Suprapubic skin (tissue), 4 donors: Measurements from ENCODE around the gene TFIP11. TPM values are rescaled to one million over a fixed set of nuclear protein-coding genes. Genes with fewer than 3 reads are reported as not detected.

Experiments used
- DNase-seq, 2 donors: peaks; one replicate each; pipeline ENCODE4 v3.0.0-alpha.2; 2019; ENCODE audit warnings: low spot score in 2 of 2
- H3K27ac ChIP-seq: fragments of 200-600 bp; sonication (generic); one replicate; pipeline ENCODE4 v1.5.1; 2019
- H3K27me3 ChIP-seq: fragments of 200-600 bp; sonication (generic); one replicate; pipeline ENCODE4 v1.5.1; 2019
- H3K36me3 ChIP-seq: fragments of 200-600 bp; sonication (generic); one replicate; pipeline ENCODE4 v1.5.1; 2019
- H3K4me1 ChIP-seq: fragments of 200-600 bp; sonication (generic); one replicate; pipeline ENCODE4 v1.5.1; 2019
- H3K4me3 ChIP-seq: fragments of 200-600 bp; sonication (generic); one replicate; pipeline ENCODE4 v1.5.1; 2019; ENCODE audit warnings: mild to moderate bottlenecking
- H3K9me3 ChIP-seq: fragments of 200-600 bp; sonication (generic); one replicate; pipeline ENCODE4 v1.5.1; 2019
- EP300 ChIP-seq: sonication (generic); formaldehyde crosslinking; IDR thresholded peaks from one replicate; pipeline ENCODE4 v1.6.1; 2017; ENCODE audit warnings: antibody characterized with exemption
- POLR2A ChIP-seq, 2 donors: fragments of 450-650 bp; IDR thresholded peaks; one replicate each; pipeline ENCODE4 v1.6.1; 2017; ENCODE audit warnings: antibody characterized with exemption in 2 of 2, mild to moderate bottlenecking in 2 of 2, moderate library complexity in 2 of 2
- POLR2AphosphoS5 ChIP-seq, 3 donors: sonication (generic); formaldehyde crosslinking; IDR thresholded peaks; one replicate each; pipeline ENCODE4 v1.6.1; 2017; ENCODE audit warnings: antibody characterized with exemption in 3 of 3
- WGBS: methylation state at CpG from one replicate; pipeline ENCODE4 v1.1.5; 2018; 5-methylcytosine and 5-hydroxymethylcytosine counted together
- total RNA-seq, 4 donors: library from RNA; depleted of rRNA; stranded (reverse); fragments of >200 nt; gene quantifications; one replicate each; pipeline ENCODE4 v1.1.0, GENCODE V29; 2016
- TF ChIP-seq, protein P1 (sequence below), 2 donors: fragments of 200-600 bp in 1 of 2; fragments of 450-650 bp in 1 of 2; sonication (generic) in 1 of 2; IDR thresholded peaks; one replicate each; pipeline ENCODE4 v1.5.1; 2016 to 2019; ENCODE audit warnings: antibody characterized with exemption in 2 of 2, mild to moderate bottlenecking in 1 of 2, moderate library complexity in 1 of 2

TFIP11 gene
- total RNA-seq, 4 donors from 2014 or later: 35.3 to 46.3 (median 37.5) TPM

DNA sequence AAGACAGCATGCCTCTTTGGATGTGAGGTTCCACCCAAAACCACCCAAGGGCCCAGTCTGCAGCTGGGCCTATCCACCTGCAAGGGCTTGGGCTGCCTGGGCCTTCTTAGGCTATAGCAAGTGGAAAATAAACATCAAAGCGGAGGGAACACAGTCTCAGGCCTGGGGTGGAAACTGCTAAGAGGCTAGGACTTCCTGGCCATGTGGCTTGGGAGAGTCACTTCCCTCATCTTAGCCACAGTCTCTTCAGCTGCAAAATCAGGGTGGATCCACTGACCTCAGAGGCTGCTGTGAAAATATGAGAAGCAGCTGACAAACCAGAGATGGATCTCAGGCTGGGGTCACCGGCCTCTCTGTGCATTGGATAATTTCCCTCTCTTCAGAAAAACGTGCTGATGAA, 30.6 kb upstream of the TFIP11 start:
- Histone ChIP-seq H3K4me1 (peaks cover 16% of the 10 kb centered on the region), H3K27me3 (no peaks in the 10 kb centered on the region), H3K4me3 (no peak overlapping the region), H3K36me3 (peaks cover 47% of the 10 kb centered on the region), H3K9me3 (no peaks in the 10 kb centered on the region), H3K27ac (no peak overlapping the region)
- 47% methylated on average over 2 of the region's 3 CpGs for WGBS
- DNase-seq: no peak
- TF ChIP-seq POLR2AphosphoS5 (IDR thresholded peaks at IDR 0.05): no peak
- no peak for TF ChIP-seq POLR2A (IDR thresholded peaks at IDR 0.05)
- TF ChIP-seq EP300: no peak

DNA sequence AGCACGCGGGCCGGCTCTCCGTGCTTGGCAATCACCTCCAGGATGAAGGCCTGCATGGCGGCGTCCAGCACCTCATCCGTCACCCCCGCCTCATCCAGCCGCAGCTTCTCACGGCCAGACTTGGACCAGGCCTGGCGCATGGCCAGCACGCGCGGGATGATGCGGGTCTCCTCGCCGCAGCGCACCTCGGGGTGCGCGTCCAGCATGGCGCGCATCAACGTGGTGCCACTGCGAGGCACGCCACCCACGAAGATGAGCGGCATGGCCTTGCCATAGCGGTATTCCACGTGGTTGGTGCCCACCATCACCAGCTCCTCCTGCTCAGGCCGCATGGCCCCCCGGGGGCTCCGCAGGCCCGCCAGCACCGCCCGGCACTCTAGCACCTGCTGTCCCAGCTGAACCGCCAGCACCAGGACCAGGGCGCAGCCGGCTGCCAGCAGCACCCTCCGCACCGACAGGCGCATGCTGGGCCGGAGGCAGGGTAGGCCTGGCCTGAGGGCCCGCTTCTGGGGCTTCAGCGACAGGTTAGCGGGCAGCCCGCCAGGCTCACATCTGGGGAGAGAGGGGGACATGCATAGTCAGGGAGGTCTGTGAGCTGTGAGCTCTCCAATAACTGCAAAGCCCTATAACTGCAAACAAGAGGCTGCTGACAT, 29.0 kb upstream of the TFIP11 start:
- Histone ChIP-seq H3K27me3 (no peaks in the 10 kb centered on the region), H3K4me1 (peaks cover 6% of the 10 kb centered on the region), H3K4me3 (no peak overlapping the region), H3K27ac (no peak overlapping the region), H3K36me3 (peaks cover 49% of the 10 kb centered on the region), H3K9me3 (no peaks in the 10 kb centered on the region)
- WGBS: 70% methylated on average over 2 of the region's 47 CpGs
- TF ChIP-seq, protein P1, sequence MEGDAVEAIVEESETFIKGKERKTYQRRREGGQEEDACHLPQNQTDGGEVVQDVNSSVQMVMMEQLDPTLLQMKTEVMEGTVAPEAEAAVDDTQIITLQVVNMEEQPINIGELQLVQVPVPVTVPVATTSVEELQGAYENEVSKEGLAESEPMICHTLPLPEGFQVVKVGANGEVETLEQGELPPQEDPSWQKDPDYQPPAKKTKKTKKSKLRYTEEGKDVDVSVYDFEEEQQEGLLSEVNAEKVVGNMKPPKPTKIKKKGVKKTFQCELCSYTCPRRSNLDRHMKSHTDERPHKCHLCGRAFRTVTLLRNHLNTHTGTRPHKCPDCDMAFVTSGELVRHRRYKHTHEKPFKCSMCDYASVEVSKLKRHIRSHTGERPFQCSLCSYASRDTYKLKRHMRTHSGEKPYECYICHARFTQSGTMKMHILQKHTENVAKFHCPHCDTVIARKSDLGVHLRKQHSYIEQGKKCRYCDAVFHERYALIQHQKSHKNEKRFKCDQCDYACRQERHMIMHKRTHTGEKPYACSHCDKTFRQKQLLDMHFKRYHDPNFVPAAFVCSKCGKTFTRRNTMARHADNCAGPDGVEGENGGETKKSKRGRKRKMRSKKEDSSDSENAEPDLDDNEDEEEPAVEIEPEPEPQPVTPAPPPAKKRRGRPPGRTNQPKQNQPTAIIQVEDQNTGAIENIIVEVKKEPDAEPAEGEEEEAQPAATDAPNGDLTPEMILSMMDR (IDR thresholded peaks at IDR 0.05): no peak
- TF ChIP-seq POLR2A (IDR thresholded peaks at IDR 0.05) (no peak), POLR2AphosphoS5 (IDR thresholded peaks at IDR 0.05) (no peak), EP300 (no peak)
- DNase-seq: no peak

DNA sequence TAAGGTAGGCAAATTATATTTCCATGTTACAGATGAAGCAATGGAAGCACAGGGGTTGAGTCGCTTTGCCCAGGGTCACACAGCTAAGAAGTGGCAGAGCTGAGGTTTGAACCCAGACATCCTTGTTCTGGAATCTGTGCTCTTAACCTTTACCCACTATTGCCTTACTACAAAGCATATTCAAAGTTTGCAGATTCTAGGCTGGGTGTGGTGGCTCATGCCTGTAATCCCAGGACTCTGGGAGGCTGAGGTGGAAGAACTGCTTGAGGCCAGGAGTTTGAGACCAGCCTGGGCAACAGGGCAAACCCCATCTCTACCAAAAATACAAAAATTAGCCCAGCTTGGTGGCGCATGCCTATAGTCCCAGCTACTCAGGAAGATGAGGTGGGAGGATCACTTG, 27.8 kb upstream of the TFIP11 start:
- TF ChIP-seq EP300 (no peak), POLR2A (IDR thresholded peaks at IDR 0.05) (no peak), POLR2AphosphoS5 (IDR thresholded peaks at IDR 0.05) (no peak)
- TF ChIP-seq, protein P1 (IDR thresholded peaks at IDR 0.05): no peak

DNA sequence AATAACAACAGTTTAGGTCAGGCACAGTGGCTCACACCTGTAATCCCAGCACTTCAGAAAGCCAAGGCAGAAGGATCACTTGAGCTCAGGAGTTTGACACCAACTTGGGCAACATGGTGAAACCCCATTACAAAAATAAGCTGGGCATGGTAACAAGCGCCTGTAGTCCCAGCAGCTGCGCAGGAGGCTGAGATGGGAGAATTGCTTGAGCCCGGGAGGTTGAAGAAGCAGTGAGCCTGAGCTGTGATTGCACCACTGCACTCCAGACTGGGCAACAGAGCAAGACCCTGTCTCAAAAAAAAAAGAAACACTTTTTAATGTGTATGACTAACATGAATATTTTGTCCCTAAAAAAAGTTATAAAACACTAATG, 24.5 kb upstream of the TFIP11 start:
- Histone ChIP-seq H3K27ac (no peak overlapping the region), H3K9me3 (no peaks in the 10 kb centered on the region), H3K27me3 (no peaks in the 10 kb centered on the region), H3K4me3 (no peak overlapping the region), H3K36me3 (peaks cover 49% of the 10 kb centered on the region), H3K4me1 (peaks cover 15% of the 10 kb centered on the region)
- TF ChIP-seq POLR2A (IDR thresholded peaks at IDR 0.05) (no peak), EP300 (no peak), POLR2AphosphoS5 (IDR thresholded peaks at IDR 0.05) (no peak)
- TF ChIP-seq, protein P1 (IDR thresholded peaks at IDR 0.05): no peak
- no peak for DNase-seq
- WGBS: 100% methylated on average over 3 of the region's 3 CpGs

More for the DNA sequence above, 27.8 kb upstream of the TFIP11 start:
- H3K4me3 ChIP-seq: no peak overlapping the region
- DNase-seq: no peak
- peaks cover 54% of the 10 kb centered on the region for H3K36me3 ChIP-seq
- 94% methylated on average over 2 of the region's 2 CpGs for WGBS
- no peaks in the 10 kb centered on the region for H3K9me3 ChIP-seq
- H3K4me1 ChIP-seq: peaks cover 6% of the 10 kb centered on the region
- no peaks in the 10 kb centered on the region for H3K27me3 ChIP-seq
- no peak overlapping the region for H3K27ac ChIP-seq

DNA sequence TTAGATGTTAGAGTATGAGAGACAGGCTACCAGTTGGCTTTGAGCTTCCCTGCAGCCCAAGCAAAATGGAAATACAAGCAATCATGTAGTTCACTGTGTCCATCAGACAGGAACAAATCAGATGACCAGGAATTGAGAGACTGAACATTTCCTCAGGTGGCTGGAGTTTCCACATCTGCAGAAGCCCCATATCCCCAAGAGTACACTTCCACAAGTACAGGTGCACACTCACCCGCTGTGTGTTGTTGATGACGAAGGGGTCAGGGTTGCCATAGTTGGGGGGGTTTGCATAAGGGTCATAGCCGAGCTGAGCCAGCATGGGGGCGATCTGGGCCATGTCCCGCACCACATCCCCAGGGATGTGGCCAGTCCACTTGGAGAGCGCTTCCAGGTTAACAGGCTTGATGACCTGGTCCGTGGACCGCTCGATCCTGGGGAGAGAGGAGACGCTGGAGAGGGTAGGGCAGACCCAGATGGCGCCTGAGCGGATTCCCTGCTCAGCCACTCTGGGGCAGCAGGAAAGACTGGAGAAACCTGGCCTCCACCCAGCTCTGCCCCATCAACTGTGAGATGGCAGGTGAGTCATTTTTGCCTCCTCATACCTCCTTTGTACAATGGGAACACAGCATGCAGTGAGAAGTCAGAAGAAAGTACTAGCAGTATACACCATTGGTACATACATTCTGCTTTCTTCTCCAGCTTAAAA, 23.9 kb upstream of the TFIP11 start:
- Histone ChIP-seq H3K27me3 (no peaks in the 10 kb centered on the region), H3K4me1 (peaks cover 15% of the 10 kb centered on the region), H3K36me3 (peaks cover 49% of the 10 kb centered on the region), H3K9me3 (no peaks in the 10 kb centered on the region), H3K27ac (no peak overlapping the region), H3K4me3 (no peak overlapping the region)
- no peak for DNase-seq
- no peak for TF ChIP-seq EP300
- TF ChIP-seq, protein P1 (IDR thresholded peaks at IDR 0.05): no peak
- TF ChIP-seq POLR2AphosphoS5 (IDR thresholded peaks at IDR 0.05): no peak
- 96% methylated on average over 4 of the region's 12 CpGs for WGBS
